ENCODE data around the gene SMARCC2. TPM values are rescaled to one million over a fixed set of nuclear protein-coding genes. Genes with fewer than 3 reads are reported as not detected.

Gene SMARCC2
- total and polyA plus RNA-seq, 2 of the 13 experiments (the other 11 are each of a cell fraction or from before 2014, with no cell fraction given): 21.3 to 24.1 TPM

GRCh38 chr12:56224102-56224701, 34.9 kb upstream of the SMARCC2 start, which contains the start of gene NABP2 (continued):
- TF ChIP-seq KLF12 (CRISPR knock-in tag; IDR thresholded peaks at IDR 0.05; ENCODE audit: borderline replicate concordance) (no peak), ZFP62 (CRISPR knock-in tag; IDR thresholded peaks at IDR 0.05) (no peak), AGO2 (optimal IDR thresholded peaks at IDR 0.05; ENCODE audit: low read depth, low read length) (peak; percentile 34), MATR3 (CRISPR knock-in tag; IDR thresholded peaks at IDR 0.05) (no peak), ETV5 (CRISPR knock-in tag; IDR thresholded peaks at IDR 0.05; ENCODE audit: borderline replicate concordance) (peak; percentile 85), RAD51 (IDR thresholded peaks at IDR 0.05; ENCODE audit: borderline replicate concordance) (no peak), MAFK (conservative IDR thresholded peaks at IDR 0.05 in 1 of 2, IDR thresholded peaks at IDR 0.05 in 1 of 2; ENCODE audit: low read length in 2 of 2) (no peak), ZNF572 (CRISPR knock-in tag; IDR thresholded peaks at IDR 0.05) (0 out of 2 replicates have a peak, but pooled peaks have one; percentile 56), ZNF383 (CRISPR knock-in tag; IDR thresholded peaks at IDR 0.05; ENCODE audit: borderline replicate concordance) (no peak), ZNF703 (CRISPR knock-in tag; IDR thresholded peaks at IDR 0.05; ENCODE audit: borderline replicate concordance) (no peak), HMG20B (CRISPR knock-in tag; conservative IDR thresholded peaks at IDR 0.05) (no peak), ZNF318 (CRISPR knock-in tag; IDR thresholded peaks at IDR 0.05) (no peak), ZNF292 (CRISPR knock-in tag; IDR thresholded peaks at IDR 0.05; ENCODE audit: borderline replicate concordance, low read depth) (no peak), ZNF878 (CRISPR knock-in tag; IDR thresholded peaks at IDR 0.05) (peak; percentile 85; the same call in 1 of the 2 replicates), ZNF557 (CRISPR knock-in tag; IDR thresholded peaks at IDR 0.05) (no peak), HOXA3 (CRISPR knock-in tag; IDR thresholded peaks at IDR 0.05) (peak; percentile 85), ZNF256 (CRISPR knock-in tag; conservative IDR thresholded peaks at IDR 0.05) (0 out of 2 replicates have a peak, but pooled peaks have one; percentile 42), KDM5B (CRISPR knock-in tag; IDR thresholded peaks at IDR 0.05; ENCODE audit: borderline replicate concordance) (no peak; the same call in 1 of the 2 replicates)
- TF ChIP-seq, protein P1, sequence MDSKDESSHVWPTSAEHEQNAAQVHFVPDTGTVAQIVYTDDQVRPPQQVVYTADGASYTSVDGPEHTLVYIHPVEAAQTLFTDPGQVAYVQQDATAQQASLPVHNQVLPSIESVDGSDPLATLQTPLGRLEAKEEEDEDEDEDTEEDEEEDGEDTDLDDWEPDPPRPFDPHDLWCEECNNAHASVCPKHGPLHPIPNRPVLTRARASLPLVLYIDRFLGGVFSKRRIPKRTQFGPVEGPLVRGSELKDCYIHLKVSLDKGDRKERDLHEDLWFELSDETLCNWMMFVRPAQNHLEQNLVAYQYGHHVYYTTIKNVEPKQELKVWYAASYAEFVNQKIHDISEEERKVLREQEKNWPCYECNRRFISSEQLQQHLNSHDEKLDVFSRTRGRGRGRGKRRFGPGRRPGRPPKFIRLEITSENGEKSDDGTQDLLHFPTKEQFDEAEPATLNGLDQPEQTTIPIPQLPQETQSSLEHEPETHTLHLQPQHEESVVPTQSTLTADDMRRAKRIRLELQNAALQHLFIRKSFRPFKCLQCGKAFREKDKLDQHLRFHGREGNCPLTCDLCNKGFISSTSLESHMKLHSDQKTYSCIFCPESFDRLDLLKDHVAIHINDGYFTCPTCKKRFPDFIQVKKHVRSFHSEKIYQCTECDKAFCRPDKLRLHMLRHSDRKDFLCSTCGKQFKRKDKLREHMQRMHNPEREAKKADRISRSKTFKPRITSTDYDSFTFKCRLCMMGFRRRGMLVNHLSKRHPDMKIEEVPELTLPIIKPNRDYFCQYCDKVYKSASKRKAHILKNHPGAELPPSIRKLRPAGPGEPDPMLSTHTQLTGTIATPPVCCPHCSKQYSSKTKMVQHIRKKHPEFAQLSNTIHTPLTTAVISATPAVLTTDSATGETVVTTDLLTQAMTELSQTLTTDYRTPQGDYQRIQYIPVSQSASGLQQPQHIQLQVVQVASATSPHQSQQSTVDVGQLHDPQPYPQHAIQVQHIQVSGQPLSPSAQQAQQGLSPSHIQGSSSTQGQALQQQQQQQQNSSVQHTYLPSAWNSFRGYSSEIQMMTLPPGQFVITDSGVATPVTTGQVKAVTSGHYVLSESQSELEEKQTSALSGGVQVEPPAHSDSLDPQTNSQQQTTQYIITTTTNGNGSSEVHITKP (CRISPR knock-in tag; IDR thresholded peaks at IDR 0.05; ENCODE audit: low read depth): peak; percentile 58; the same call in 1 of the 2 replicates
